GM21529 (cell line): ENCODE results near the gene FEN1.
A peak's percentile ranks its signal among the peaks of the same experiment; 100 is the strongest.

Experiments
- ATAC-seq: cut with Tn5 transposase; IDR thresholded peaks from one replicate; pipeline ENCODE4 v1.9.1; 2021; ENCODE audit not compliant: unreplicated experiment

FEN1 gene, protein sequence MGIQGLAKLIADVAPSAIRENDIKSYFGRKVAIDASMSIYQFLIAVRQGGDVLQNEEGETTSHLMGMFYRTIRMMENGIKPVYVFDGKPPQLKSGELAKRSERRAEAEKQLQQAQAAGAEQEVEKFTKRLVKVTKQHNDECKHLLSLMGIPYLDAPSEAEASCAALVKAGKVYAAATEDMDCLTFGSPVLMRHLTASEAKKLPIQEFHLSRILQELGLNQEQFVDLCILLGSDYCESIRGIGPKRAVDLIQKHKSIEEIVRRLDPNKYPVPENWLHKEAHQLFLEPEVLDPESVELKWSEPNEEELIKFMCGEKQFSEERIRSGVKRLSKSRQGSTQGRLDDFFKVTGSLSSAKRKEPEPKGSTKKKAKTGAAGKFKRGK

GRCh38 chr11:61792310-61793082 lies at the start of gene FEN1, which contains the start of gene TMEM258:
TSS of gene FEN1 (plus strand) at chr11:61792911. CDS start at chr11:61795362, 2,451 bp downstream.
TSS of gene TMEM258 (minus strand) at chr11:61792599. CDS start at chr11:61792558, 41 bp downstream.
- ATAC-seq = peak; percentile 87

GRCh38 chr11:61743486-61744095 lies 49.1 kb upstream of the FEN1 start:
- no peak for ATAC-seq

- ATAC-seq = no peak
Observed at GRCh38 chr11:61744181-61744580, 48.5 kb upstream of the FEN1 start.

DNA sequence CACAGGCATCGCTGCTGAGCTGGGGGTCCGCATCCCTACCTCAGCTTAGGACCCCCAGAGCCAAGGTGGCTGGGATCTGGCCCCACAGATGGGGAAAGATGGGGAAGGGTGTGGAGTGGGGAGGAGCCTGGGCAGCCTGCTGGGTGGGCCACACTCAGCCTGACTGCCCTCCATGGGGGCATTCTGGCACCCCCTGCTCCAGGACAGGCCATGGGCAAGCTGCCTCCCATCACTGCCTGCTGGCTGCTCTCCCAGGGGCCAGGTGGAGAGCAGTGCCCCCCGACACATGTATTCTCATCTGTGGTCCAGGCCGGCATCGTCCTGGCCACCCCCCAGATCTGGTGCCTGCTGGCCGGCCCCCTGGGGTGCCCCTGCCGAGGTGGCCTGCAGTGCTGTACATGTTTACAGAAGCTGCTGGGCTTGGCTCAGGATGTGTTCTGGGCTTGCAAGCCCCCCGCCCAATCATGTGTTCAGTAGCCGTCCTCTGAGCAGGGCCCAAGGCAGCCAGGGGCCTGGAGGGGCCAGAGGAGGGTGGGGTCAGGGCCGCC lies 48.0 kb upstream of the FEN1 start:
- ATAC-seq = no peak

- ATAC-seq = no peak
Observed at GRCh38 chr11:61745781-61746441, 46.8 kb upstream of the FEN1 start.

DNA sequence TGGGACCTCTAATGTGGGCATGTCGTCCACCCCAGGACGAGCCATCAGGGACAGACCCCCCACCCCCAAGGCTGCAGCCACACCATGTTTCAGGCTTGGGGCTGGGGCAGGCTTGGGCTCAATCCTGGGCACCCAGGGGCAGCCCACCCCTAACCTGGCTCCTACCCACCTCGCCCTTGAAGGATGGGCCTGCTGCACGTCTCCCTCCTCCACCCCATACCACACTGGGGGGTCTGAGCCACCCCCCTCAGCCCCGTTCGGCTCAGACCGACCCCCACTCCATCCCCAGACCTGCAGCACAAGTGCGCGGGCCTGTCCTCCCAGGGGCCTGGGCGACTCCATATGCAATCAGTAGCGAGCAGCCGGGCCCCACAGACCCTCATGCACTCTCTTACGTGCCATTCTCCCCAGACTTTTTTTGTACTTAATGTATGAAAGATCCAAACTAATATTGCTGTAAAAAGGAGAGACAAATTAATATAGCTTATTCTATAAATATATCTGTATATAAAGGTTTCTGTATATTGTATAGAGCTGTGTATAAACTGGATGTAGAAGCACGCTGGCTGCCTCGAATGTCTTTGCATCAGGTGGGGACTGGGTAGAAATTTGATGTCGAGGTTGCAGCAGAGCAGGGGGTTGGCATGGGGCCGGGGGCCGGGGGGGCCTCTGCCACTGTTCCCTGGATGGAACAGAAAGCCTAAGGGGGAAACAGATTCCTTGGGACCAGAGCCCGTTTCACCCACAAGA lies 46.1 kb upstream of the FEN1 start:
- ATAC-seq = no peak

DNA sequence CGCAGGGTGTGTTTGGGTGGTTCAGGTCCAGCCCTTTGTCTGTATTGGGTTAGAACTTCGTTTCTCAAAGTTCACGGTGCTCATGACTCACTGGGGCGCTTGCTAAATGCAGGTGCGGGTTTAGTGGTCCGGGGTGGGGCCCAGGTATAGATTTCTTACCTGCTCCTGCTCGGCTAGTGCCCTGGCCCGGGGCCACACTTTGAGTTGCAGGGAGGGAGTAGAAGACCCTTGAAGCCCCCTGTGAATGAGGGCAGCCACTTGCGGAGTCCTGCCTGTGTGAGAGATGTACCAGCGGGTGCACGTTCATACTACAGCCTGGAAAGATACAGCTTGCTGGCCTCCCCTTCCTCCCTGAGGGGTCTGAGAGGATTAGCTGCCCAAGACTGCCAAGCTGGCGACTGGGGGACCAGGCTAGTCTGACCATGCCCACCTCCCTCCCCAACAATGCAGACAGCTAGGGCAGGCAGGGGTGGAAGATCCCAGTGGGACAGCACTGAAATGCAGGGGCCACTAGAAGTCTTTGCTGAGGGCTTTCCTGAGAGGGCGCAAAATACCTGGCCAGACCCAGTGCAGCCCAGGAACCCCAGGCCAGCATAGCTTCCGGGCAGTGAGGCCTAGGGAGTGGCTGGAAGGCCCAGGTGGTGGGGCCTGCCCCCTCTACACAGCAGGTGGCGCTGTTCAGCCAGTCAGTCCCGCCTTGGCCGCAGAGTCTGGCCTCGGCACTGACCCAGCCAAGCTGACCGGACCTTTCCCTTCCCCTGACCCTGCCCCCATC lies 45.3 kb upstream of the FEN1 start:
- no peak for ATAC-seq

DNA sequence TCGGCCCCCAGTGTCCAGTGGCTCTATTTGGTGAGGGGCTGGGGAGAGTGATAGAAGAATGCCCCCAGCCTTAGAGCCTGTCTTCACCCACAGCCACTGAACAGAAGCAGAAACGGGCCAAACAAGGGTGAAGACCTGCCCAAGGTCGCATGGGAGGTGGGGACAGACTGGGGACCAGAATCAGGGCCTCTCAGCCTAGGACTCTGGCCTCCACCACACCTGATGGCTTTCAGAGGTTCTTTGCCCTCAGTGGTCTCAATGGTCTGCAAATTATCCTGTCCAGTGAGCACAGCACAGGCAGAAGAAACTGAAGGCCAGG lies 44.8 kb upstream of the FEN1 start:
- no peak for ATAC-seq

DNA sequence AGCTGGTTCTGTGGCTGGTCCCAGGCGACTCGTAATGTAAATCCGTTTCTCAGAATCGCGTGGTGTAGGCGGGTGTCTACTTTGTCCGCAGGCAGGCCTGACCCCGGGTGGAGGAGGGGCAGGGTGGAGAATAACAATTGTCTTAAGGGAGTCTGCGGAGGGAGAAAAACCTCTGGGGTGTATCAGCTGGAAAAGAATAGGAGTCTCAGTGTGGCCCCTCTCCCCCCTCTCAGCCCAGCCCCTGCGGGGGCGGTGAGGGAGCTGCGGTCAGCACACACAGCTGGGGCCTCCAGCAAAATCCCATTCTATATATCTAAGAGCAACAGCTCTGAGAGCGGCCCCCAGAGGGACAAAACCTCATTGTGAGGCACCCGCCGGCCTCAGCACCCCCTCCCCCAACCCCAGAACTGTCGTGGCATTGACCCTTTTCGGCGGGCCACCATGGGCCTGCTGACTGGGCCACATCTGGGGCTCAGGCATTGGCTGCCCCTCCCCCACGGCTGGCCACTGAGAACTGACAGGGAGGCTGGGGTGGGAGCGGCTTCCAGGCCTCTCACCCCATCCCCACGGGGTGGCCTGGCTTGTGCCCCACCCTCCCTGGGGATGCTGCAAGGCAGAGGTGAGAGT lies 43.0 kb upstream of the FEN1 start:
- no peak for ATAC-seq

DNA sequence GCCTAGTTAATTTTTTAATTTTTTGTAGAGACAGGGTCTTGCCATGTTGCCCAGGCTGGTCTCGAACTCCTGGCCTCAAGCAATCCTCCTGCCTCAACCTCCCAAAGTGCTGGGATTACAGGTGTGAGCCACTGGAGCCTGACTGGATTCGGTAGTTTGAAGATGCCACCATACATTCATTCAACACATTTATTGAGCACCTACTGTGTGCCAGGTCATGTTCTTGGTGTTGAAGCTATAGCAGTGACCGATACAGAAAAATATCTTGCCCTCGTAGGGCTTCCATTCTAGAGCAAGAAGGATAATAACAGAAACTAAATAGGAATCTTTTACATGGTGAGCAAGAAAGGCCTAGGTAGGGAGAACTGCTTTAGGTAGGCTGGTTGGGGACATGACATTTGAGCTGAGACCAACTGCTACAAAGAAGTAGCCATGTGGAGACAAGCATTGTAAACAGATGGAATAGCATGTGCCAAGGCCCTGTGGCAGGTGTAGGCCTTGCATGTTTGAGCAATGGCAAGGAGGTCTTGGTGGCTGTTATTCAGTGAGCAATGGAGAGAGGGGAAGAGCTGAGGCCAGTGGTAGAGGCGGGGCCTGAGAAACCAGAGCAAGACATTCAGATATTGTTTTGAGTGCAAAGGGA lies 42.0 kb upstream of the FEN1 start:
- ATAC-seq = no peak

GRCh38 chr11:61751384-61751783 lies 41.3 kb upstream of the FEN1 start:
- ATAC-seq = no peak

- peak; percentile 35 for ATAC-seq
Observed at GRCh38 chr11:61752117-61752924, 40.4 kb upstream of the FEN1 start, which contains the start of gene MYRF. TSS of gene MYRF (plus strand) at chr11:61752636. CDS start at chr11:61752745, 109 bp downstream.

- ATAC-seq = no peak
Observed at GRCh38 chr11:61752925-61753521, 39.7 kb upstream of the FEN1 start.

GRCh38 chr11:61753672-61754071 lies 39.0 kb upstream of the FEN1 start:
- ATAC-seq = no peak

- ATAC-seq = no peak
Observed at GRCh38 chr11:61754534-61755482, 37.9 kb upstream of the FEN1 start.

DNA sequence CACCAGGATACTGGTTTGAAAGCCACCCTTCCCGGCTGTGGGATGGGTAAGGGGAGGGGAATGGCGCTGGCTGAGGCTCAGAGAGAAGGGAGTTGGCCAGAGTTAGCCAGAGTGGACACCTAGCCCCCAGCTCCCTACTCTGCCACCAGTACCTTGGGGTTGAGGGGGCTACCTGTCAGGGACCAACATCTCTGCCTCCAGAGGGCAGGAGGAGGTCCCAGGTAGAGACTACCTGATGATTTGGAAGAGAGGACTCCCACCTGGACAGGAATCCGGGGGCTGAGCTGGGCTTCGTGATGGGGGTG lies 36.6 kb upstream of the FEN1 start:
- no peak for ATAC-seq
